HG03139 (cell line): ENCODE results near the gene PSAPL1.

Experiments
- ATAC-seq: cut with Tn5 transposase; IDR thresholded peaks from one replicate; pipeline ENCODE4 v1.9.1; 2021; ENCODE audit not compliant: unreplicated experiment

Gene PSAPL1

GRCh38 chr4:7397206-7398103 lies 37.3 kb downstream of the PSAPL1 start:
- ATAC-seq = no peak

- no peak for ATAC-seq
Observed at GRCh38 chr4:7396186-7396910, 38.4 kb downstream of the PSAPL1 start.

- no peak for ATAC-seq
Observed at GRCh38 chr4:7395645-7396044, 39.1 kb downstream of the PSAPL1 start.

- no peak for ATAC-seq
Observed at GRCh38 chr4:7394681-7395451, 39.9 kb downstream of the PSAPL1 start.

GRCh38 chr4:7393601-7394575 lies 40.8 kb downstream of the PSAPL1 start:
- ATAC-seq = no peak

GRCh38 chr4:7392438-7393421 lies 42.0 kb downstream of the PSAPL1 start:
- ATAC-seq = no peak

GRCh38 chr4:7391637-7392437 lies 42.9 kb downstream of the PSAPL1 start:
- ATAC-seq = no peak

GRCh38 chr4:7390906-7391636 lies 43.7 kb downstream of the PSAPL1 start:
- no peak for ATAC-seq

GRCh38 chr4:7390336-7390735 lies 44.4 kb downstream of the PSAPL1 start:
- no peak for ATAC-seq

- ATAC-seq = no peak
Observed at GRCh38 chr4:7389719-7390118, 45.0 kb downstream of the PSAPL1 start.

- ATAC-seq = no peak
Observed at GRCh38 chr4:7389101-7389701, 45.5 kb downstream of the PSAPL1 start.

GRCh38 chr4:7388627-7389026 lies 46.1 kb downstream of the PSAPL1 start:
- no peak for ATAC-seq

- ATAC-seq = no peak
Observed at GRCh38 chr4:7387925-7388324, 46.8 kb downstream of the PSAPL1 start.

GRCh38 chr4:7384929-7385890 lies 49.5 kb downstream of the PSAPL1 start:
- ATAC-seq = no peak

- no peak for ATAC-seq
Observed at GRCh38 chr4:7384003-7384928, 50.5 kb downstream of the PSAPL1 start.
